Measurements from ENCODE around the gene PRKN.

PRKN gene

GRCh38 chr6:162481320-162481719 is 246.2 kb downstream of the PRKN start:
- no peak overlapping the region for H3K27ac ChIP-seq
- no peaks in the 10 kb centered on the region for H3K36me3 ChIP-seq
- H4K20me1 ChIP-seq: no peaks in the 10 kb centered on the region
- H3K4me3 ChIP-seq: no peak overlapping the region
- no peak for TF ChIP-seq Cebpa-rat (IDR thresholded peaks at IDR 0.05)
- no peak overlapping the region for H3K4me2 ChIP-seq
- H3K4me1 ChIP-seq: peaks cover 0 to 21% (median 16%) of the 10 kb centered on the region in 10 experiments; a peak in 16 of 20 replicates
- H3K9me3 ChIP-seq (replicated peaks in 1 of 11): no peaks in the 10 kb centered on the region
- H3K27me3 ChIP-seq: no peaks in the 10 kb centered on the region
- no peak overlapping the region for H3K9ac ChIP-seq

- no peak overlapping the region for H3K4me3 ChIP-seq
- peak overlapping the region; percentile 4 to 67 (median 56); a peak in 19 of 22 replicates for H3K4me2 ChIP-seq
- H3K9ac ChIP-seq: no peak overlapping the region
- H3K36me3 ChIP-seq: no peaks in the 10 kb centered on the region
- H3K27me3 ChIP-seq: no peaks in the 10 kb centered on the region
- no peaks in the 10 kb centered on the region for H4K20me1 ChIP-seq
- TF ChIP-seq Cebpa-rat (IDR thresholded peaks at IDR 0.05): no peak
- H3K9me3 ChIP-seq (replicated peaks in 1 of 11): no peaks in the 10 kb centered on the region
- no peak overlapping the region for H3K27ac ChIP-seq
- peaks cover 0 to 21% (median 16%) of the 10 kb centered on the region in 10 experiments; a peak in 16 of 20 replicates for H3K4me1 ChIP-seq
Observed at GRCh38 chr6:162478192-162478671, 249.3 kb downstream of the PRKN start.

- no peak for TF ChIP-seq Cebpa-rat (IDR thresholded peaks at IDR 0.05)
- H3K9me3 ChIP-seq (replicated peaks in 1 of 11): no peaks in the 10 kb centered on the region
Observed at GRCh38 chr6:162474722-162475121, 252.8 kb downstream of the PRKN start.

GRCh38 chr6:162471842-162472241 is 255.7 kb downstream of the PRKN start:
- no peak overlapping the region for H3K4me2 ChIP-seq
- no peaks in the 10 kb centered on the region for H3K27me3 ChIP-seq
- no peak overlapping the region for H3K4me3 ChIP-seq
- H4K20me1 ChIP-seq: no peaks in the 10 kb centered on the region
- no peak overlapping the region for H3K9ac ChIP-seq
- H3K4me1 ChIP-seq: 0 out of 20 replicates have a peak, but pooled peaks cover 0 to 4% (median 0%) of the 10 kb centered on the region in 10 experiments
- no peak overlapping the region for H3K27ac ChIP-seq
- no peaks in the 10 kb centered on the region for H3K9me3 ChIP-seq (replicated peaks in 1 of 11)
- TF ChIP-seq Cebpa-rat (IDR thresholded peaks at IDR 0.05): no peak
- no peaks in the 10 kb centered on the region for H3K36me3 ChIP-seq

More at GRCh38 chr6:162474722-162475121, 252.8 kb downstream of the PRKN start:
- no peaks in the 10 kb centered on the region for H3K27me3 ChIP-seq
- H3K27ac ChIP-seq: no peak overlapping the region
- H3K4me3 ChIP-seq: no peak overlapping the region
- H4K20me1 ChIP-seq: no peaks in the 10 kb centered on the region
- no peaks in the 10 kb centered on the region for H3K36me3 ChIP-seq
- H3K4me1 ChIP-seq: peaks cover 4 to 21% (median 16%) of the 10 kb centered on the region in 10 experiments; a peak in 16 of 20 replicates
- no peak overlapping the region for H3K9ac ChIP-seq
- H3K4me2 ChIP-seq: no peak overlapping the region

- Histone ChIP-seq H3K9ac (no peak overlapping the region), H3K9me3 (replicated peaks in 1 of 11) (no peaks in the 10 kb centered on the region), H3K27me3 (no peaks in the 10 kb centered on the region), H3K27ac (no peak overlapping the region), H3K4me3 (no peak overlapping the region), H3K4me2 (no peak overlapping the region), H4K20me1 (no peaks in the 10 kb centered on the region), H3K4me1 (0 out of 20 replicates have a peak, but pooled peaks cover 0 to 4% (median 0%) of the 10 kb centered on the region in 10 experiments), H3K36me3 (no peaks in the 10 kb centered on the region)
- TF ChIP-seq Cebpa-rat (IDR thresholded peaks at IDR 0.05): no peak
Observed at GRCh38 chr6:162468326-162468725, 259.2 kb downstream of the PRKN start.

- H4K20me1 ChIP-seq: no peaks in the 10 kb centered on the region
- no peaks in the 10 kb centered on the region for H3K36me3 ChIP-seq
- no peaks in the 10 kb centered on the region for H3K27me3 ChIP-seq
- no peak for TF ChIP-seq Cebpa-rat (IDR thresholded peaks at IDR 0.05)
- H3K4me1 ChIP-seq: 0 out of 20 replicates have a peak, but pooled peaks cover 0 to 4% (median 0%) of the 10 kb centered on the region in 10 experiments
- no peak overlapping the region for H3K4me2 ChIP-seq
- no peaks in the 10 kb centered on the region for H3K9me3 ChIP-seq (replicated peaks in 1 of 11)
- no peak overlapping the region for H3K27ac ChIP-seq
- H3K4me3 ChIP-seq: no peak overlapping the region
- no peak overlapping the region for H3K9ac ChIP-seq
Observed at GRCh38 chr6:162467679-162468078, 259.9 kb downstream of the PRKN start.

GRCh38 chr6:162463576-162463975 is 264.0 kb downstream of the PRKN start:
- TF ChIP-seq Cebpa-rat (IDR thresholded peaks at IDR 0.05): no peak

GRCh38 chr6:162459985-162460384 is 267.6 kb downstream of the PRKN start:
- peaks cover 0 to 5% (median 0%) of the 10 kb centered on the region in 11 experiments; a peak in 3 of 22 replicates for H3K9me3 ChIP-seq (replicated peaks in 1 of 11)
- no peak for TF ChIP-seq Cebpa-rat (IDR thresholded peaks at IDR 0.05)

More at GRCh38 chr6:162463576-162463975, 264.0 kb downstream of the PRKN start:
- H3K9me3 ChIP-seq (replicated peaks in 1 of 11): peaks cover 0 to 5% (median 0%) of the 10 kb centered on the region in 11 experiments; a peak in 2 of 22 replicates
- no peak overlapping the region for H3K27ac ChIP-seq
- H3K27me3 ChIP-seq: no peaks in the 10 kb centered on the region
- no peak overlapping the region for H3K4me3 ChIP-seq
- H3K9ac ChIP-seq: no peak overlapping the region
- no peaks in the 10 kb centered on the region for H3K36me3 ChIP-seq
- H4K20me1 ChIP-seq: no peaks in the 10 kb centered on the region
- H3K4me2 ChIP-seq: no peak overlapping the region
- no peaks in the 10 kb centered on the region for H3K4me1 ChIP-seq

GRCh38 chr6:162450358-162450757 is 277.2 kb downstream of the PRKN start:
- Histone ChIP-seq H3K36me3 (no peaks in the 10 kb centered on the region), H3K27ac (no peak overlapping the region), H3K4me3 (no peak overlapping the region), H3K4me2 (no peak overlapping the region), H3K9ac (no peak overlapping the region), H4K20me1 (no peaks in the 10 kb centered on the region), H3K9me3 (replicated peaks in 1 of 11) (no peaks in the 10 kb centered on the region), H3K4me1 (no peaks in the 10 kb centered on the region), H3K27me3 (no peaks in the 10 kb centered on the region)
- TF ChIP-seq Cebpa-rat (IDR thresholded peaks at IDR 0.05): no peak

More at GRCh38 chr6:162459985-162460384, 267.6 kb downstream of the PRKN start:
- no peaks in the 10 kb centered on the region for H4K20me1 ChIP-seq
- H3K4me3 ChIP-seq: no peak overlapping the region
- no peak overlapping the region for H3K27ac ChIP-seq
- H3K27me3 ChIP-seq: no peaks in the 10 kb centered on the region
- no peak overlapping the region for H3K9ac ChIP-seq
- no peaks in the 10 kb centered on the region for H3K36me3 ChIP-seq
- H3K4me1 ChIP-seq: no peaks in the 10 kb centered on the region
- H3K4me2 ChIP-seq: no peak overlapping the region

GRCh38 chr6:162448294-162448693 is 279.3 kb downstream of the PRKN start:
- Histone ChIP-seq H3K36me3 (no peaks in the 10 kb centered on the region), H3K4me1 (no peaks in the 10 kb centered on the region), H3K9ac (no peak overlapping the region), H3K9me3 (replicated peaks in 1 of 11) (no peaks in the 10 kb centered on the region), H4K20me1 (no peaks in the 10 kb centered on the region), H3K27me3 (no peaks in the 10 kb centered on the region), H3K27ac (no peak overlapping the region), H3K4me3 (no peak overlapping the region), H3K4me2 (no peak overlapping the region)
- TF ChIP-seq Cebpa-rat (IDR thresholded peaks at IDR 0.05): no peak
